ENCODE results near the gene DUOXA1.
"Not testable (repeated sequence)": the region's sequence is repeated elsewhere in the genome, so short reads cannot be mapped to it uniquely, and the experiment has no call there.

DUOXA1 gene

GRCh38 chr15:45089712-45090373, 39.8 kb downstream of the DUOXA1 start:
- no peak for DNase-seq (ENCODE audit: low spot score)

- DNase-seq (ENCODE audit: low spot score), result no peak
These were observed 40.6 kb downstream of the DUOXA1 start for GRCh38 chr15:45088801-45089711.

- DNase-seq (ENCODE audit: low spot score), result no peak
These were observed 42.2 kb downstream of the DUOXA1 start for GRCh38 chr15:45087513-45087912.

DNA sequence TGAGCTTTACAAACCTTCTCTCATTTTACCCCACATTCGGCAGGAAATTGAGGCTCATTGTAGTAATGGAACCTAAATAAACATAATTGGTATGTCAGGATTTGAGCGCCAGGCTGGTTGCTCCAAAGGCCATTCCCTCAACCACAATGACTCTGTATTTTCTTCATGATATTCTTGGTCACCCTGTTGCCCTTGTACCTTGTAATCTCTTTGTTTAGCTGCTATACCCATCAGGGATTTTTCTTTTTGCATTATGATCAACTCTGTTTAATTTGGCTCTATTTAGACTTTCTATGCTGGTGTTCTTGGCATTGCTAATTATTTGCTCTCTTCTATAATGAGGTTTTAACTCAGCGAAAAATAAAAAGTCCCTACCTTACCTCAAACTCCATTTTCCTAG, 45.5 kb downstream of the DUOXA1 start:
- DNase-seq (ENCODE audit: low spot score), result no peak

- no peak for DNase-seq (ENCODE audit: low spot score)
These were observed 46.5 kb downstream of the DUOXA1 start for GRCh38 chr15:45083223-45083622.

DNA sequence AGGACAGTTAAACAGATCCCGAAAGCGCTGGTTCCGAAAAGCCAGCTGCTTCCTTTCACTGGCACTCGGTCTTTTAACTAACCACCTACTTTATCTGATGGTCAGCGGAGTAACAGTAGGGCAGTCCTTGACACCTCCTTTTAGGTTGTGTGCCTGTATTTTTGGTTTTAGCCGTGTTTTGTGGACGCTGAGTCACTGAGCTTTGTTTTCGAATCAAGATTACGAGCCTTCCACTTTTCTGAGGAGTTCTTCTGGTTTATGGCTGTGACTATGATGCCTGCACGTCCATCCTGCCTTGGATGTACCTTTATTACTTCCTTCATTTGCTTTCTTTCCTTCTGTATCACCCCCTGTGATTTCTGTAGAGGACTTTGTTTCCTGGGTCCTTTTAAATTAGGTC, 47.3 kb downstream of the DUOXA1 start:
- DNase-seq (ENCODE audit: low spot score), result not testable (repeated sequence)

- DNase-seq (ENCODE audit: low spot score), result not testable (repeated sequence)
These were observed 49.1 kb downstream of the DUOXA1 start for GRCh38 chr15:45080593-45080992.

DNA sequence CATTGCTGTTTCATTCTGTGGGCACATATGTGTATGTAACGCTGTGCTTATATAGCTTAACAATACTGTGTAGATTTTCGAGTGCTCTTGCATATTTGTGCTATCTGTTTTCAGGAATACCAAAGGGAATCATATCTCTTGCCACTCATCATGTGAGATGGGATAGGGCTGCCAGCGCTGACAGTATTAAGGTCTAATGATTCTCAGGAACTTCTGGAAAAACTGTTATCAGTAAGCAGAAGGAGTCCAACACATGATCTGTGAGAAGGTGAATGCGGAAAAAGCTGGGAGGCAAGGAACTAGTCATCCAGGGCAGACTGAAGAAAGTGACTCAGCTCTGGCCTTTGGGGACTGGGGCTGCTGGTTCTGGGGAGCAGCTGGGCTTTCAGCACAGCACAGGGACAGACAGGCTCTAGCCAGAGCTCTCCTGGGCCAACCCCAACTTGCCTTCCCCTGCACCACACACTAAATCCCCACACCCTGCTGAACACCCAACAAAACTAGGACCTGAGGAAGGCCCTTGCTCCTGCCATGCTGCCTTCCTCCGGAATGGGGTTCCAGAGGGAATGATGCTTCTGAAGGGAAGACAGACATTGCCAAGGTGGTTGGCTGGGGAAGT, 49.9 kb downstream of the DUOXA1 start:
- DNase-seq (ENCODE audit: low spot score), result not testable (repeated sequence)

DNA sequence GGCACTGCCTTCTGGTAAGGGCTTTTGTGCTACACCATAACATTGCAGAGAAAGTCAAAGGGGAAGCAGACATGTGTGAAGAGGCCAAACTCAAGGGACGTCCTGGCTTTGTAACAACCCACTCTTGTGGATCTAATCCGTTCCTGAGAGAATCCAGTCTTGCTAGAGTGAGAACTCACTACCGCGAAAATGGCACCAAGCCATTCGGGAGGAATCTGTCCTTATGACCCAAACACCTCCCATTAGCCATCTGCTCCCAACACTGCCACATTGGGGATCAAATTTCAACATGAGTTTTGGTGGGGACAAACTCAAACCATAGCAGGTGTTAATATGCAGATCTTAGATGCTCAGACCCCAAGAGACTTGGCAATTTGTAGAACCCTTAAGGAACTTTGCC, 50.5 kb downstream of the DUOXA1 start:
- not testable (repeated sequence) for DNase-seq (ENCODE audit: low spot score)

GRCh38 chr15:45077391-45077790, 52.3 kb downstream of the DUOXA1 start:
- not testable (repeated sequence) for DNase-seq (ENCODE audit: low spot score)

- DNase-seq (ENCODE audit: low spot score), result not testable (repeated sequence)
These were observed 54.0 kb downstream of the DUOXA1 start for GRCh38 chr15:45075440-45076320.

GRCh38 chr15:45073602-45074001, 56.1 kb downstream of the DUOXA1 start:
- DNase-seq (ENCODE audit: low spot score), result not testable (repeated sequence)

- DNase-seq (ENCODE audit: low spot score), result not testable (repeated sequence)
These were observed 59.7 kb downstream of the DUOXA1 start for GRCh38 chr15:45069942-45070360.
